Adrenal gland (tissue), 12 donors: ENCODE measurements around the gene AK8. TPM values are rescaled to one million over a fixed set of nuclear protein-coding genes. Genes with fewer than 3 reads are reported as not detected.

ENCODE experiments used
- DNase-seq, 7 donors: peaks; one replicate each; pipeline ENCODE4 v3.0.0-alpha.2; 2019 to 2020
- H3K27ac ChIP-seq, 5 donors: fragments of 200-600 bp; sonication (generic) in 4 of 5; 1 replicate in 3 of 5; 2 replicates in 2 of 5; pipeline versions ENCODE4 v1.5.1 to v1.8.0; 2016 to 2020; ENCODE audit warnings: mild to moderate bottlenecking in 1 of 5
- H3K27me3 ChIP-seq: fragments of 200-600 bp; 2 replicates; pipeline ENCODE4 v1.8.0; 2021
- H3K36me3 ChIP-seq, 2 donors: fragments of 200-600 bp; replicated peaks in 1 of 2; 1 replicate in 1 of 2; 2 replicates in 1 of 2; pipeline versions ENCODE4 v1.5.1 to v1.8.0; 2018 to 2022
- H3K4me1 ChIP-seq, 2 donors: fragments of 200-600 bp; replicated peaks in 1 of 2; 1 replicate in 1 of 2; 2 replicates in 1 of 2; pipeline versions ENCODE4 v1.5.1 to v1.8.0; 2018 to 2021
- H3K4me3 ChIP-seq, 4 donors: fragments of 200-600 bp; sonication (generic) in 3 of 4; one replicate each; pipeline ENCODE4 v1.5.1; 2016 to 2018
- H3K9me3 ChIP-seq, 3 donors: fragments of 200-600 bp; sonication (generic) in 1 of 3; replicated peaks in 1 of 3; 1 replicate in 2 of 3; 2 replicates in 1 of 3; pipeline versions ENCODE4 v1.5.1 to v1.8.0; 2016 to 2021
- POLR2A ChIP-seq, 2 donors: fragments of 450-650 bp; IDR thresholded peaks; one replicate each; pipeline ENCODE4 v1.6.1; 2017; ENCODE audit warnings: antibody characterized with exemption in 2 of 2, mild to moderate bottlenecking in 2 of 2, moderate library complexity in 1 of 2
- WGBS, 4 donors: extraction: QIAGEN DNeasy Blood & Tissue Kit in 2 of 4; methylation state at CpG; one replicate each; pipeline versions ENCODE4 v1.1.5 to v1.1.7; 2013 to 2017; 5-methylcytosine and 5-hydroxymethylcytosine counted together
- intact Hi-C, 2 donors: fragments of 100-400 bp; cut with DNase I; formaldehyde crosslinking; loops; one replicate each; pipeline versions ENCODE4 v1.14.1 to v1.15.0; 2022 to 2023
- polyA plus RNA-seq, 3 donors: library from polyadenylated mRNA; stranded (reverse); fragments of 200-250 nt in 2 of 3; fragments of 350-450 nt in 1 of 3; fragmentation: Illumina TruSeq in 1 of 3; extraction: RNeasy Lipid Tissue Mini Kit (QIAGEN cat#74804) in 1 of 3; gene quantifications; one replicate each; pipeline ENCODE4 v1.2.3, GENCODE V29; 2013 to 2014
- total RNA-seq, 9 donors: library from RNA; depleted of rRNA in 4 of 9; stranded (reverse); fragments of >200 nt in 4 of 9; fragments of 120-200 nt in 1 of 9; fragmentation: NEBNext Ultra II Directional in 1 of 9; extraction: Animal tissue kit (Norgen Biotek cat#: 25700) in 1 of 9; gene quantifications; one replicate each; pipeline versions ENCODE4 v1.1.0 to v1.2.4, GENCODE V29; 2013 to 2023
- TF ChIP-seq, protein P1 (sequence below), 6 experiments: fragments of 450-650 bp in 4 of 6; fragments of 200-600 bp in 2 of 6; sonication (generic) in 1 of 6; IDR thresholded peaks; 1 replicate in 5 of 6; 2 replicates in 1 of 6; pipeline versions ENCODE4 v1.5.1 to v1.8.0; 2016 to 2021; ENCODE audit warnings: antibody characterized with exemption in 6 of 6, mild to moderate bottlenecking in 2 of 6, moderate library complexity in 1 of 6
- donor health status: healthy with polysubstance abuse.
- donor health status: Bipolar disorder and iron deficiency.
- donor health status: DM: yes; HTN: yes; CAD: no.
- donor health status: DM: no; HTN: no; CAD: no.
- donor health status: DM: no; HTN: no; CAD: no.
- donor health status: DM: yes; HTN: yes; CAD: no.

AK8 gene
- total and polyA plus RNA-seq, 12 donors: 0.69 to 6.0 (median 1.5) TPM

- Histone ChIP-seq H3K27me3 (no peaks in the 10 kb centered on the region), H3K36me3 (no peaks in the 10 kb centered on the region), H3K9me3 (no peaks in the 10 kb centered on the region), H3K4me3 (no peak overlapping the region), H3K4me1 (no peaks in the 10 kb centered on the region), H3K27ac (no peak overlapping the region)
- TF ChIP-seq, protein P1, sequence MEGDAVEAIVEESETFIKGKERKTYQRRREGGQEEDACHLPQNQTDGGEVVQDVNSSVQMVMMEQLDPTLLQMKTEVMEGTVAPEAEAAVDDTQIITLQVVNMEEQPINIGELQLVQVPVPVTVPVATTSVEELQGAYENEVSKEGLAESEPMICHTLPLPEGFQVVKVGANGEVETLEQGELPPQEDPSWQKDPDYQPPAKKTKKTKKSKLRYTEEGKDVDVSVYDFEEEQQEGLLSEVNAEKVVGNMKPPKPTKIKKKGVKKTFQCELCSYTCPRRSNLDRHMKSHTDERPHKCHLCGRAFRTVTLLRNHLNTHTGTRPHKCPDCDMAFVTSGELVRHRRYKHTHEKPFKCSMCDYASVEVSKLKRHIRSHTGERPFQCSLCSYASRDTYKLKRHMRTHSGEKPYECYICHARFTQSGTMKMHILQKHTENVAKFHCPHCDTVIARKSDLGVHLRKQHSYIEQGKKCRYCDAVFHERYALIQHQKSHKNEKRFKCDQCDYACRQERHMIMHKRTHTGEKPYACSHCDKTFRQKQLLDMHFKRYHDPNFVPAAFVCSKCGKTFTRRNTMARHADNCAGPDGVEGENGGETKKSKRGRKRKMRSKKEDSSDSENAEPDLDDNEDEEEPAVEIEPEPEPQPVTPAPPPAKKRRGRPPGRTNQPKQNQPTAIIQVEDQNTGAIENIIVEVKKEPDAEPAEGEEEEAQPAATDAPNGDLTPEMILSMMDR (IDR thresholded peaks at IDR 0.05): no peak
- no peak for TF ChIP-seq POLR2A (IDR thresholded peaks at IDR 0.05)
- intact Hi-C loops: no loop called here
- WGBS, 4 donors: 70 to 87% (median 84%) methylated on average over 12 to 13 of the region's 13 CpGs
- peak in 1 of 7 donors; percentile 41 for DNase-seq
These were observed 71.2 kb downstream of the AK8 start for GRCh38 chr9:132806723-132807421.

- intact Hi-C loops: no loop called here
- H3K27me3 ChIP-seq: no peaks in the 10 kb centered on the region
- WGBS, 4 donors: 61 to 70% (median 66%) methylated on average over 9 of the region's 9 CpGs
- no peak for DNase-seq
- TF ChIP-seq, protein P1 (IDR thresholded peaks at IDR 0.05): no peak
- TF ChIP-seq POLR2A (IDR thresholded peaks at IDR 0.05): no peak
- H3K36me3 ChIP-seq: no peaks in the 10 kb centered on the region
- H3K4me3 ChIP-seq: no peak overlapping the region
- no peaks in the 10 kb centered on the region for H3K9me3 ChIP-seq
- H3K27ac ChIP-seq: no peak overlapping the region
- no peaks in the 10 kb centered on the region for H3K4me1 ChIP-seq
These were observed 71.8 kb downstream of the AK8 start for GRCh38 chr9:132806306-132806705.

GRCh38 chr9:132804576-132805295 lies 73.3 kb downstream of the AK8 start:
- DNase-seq: peak in 1 of 7 donors; percentile 37
- Histone ChIP-seq H3K9me3 (no peaks in the 10 kb centered on the region), H3K36me3 (no peaks in the 10 kb centered on the region), H3K27me3 (no peaks in the 10 kb centered on the region), H3K27ac (no peak overlapping the region), H3K4me1 (peaks cover 0 to 3% of the 10 kb centered on the region in 2 donors), H3K4me3 (no peak overlapping the region)
- no peak for TF ChIP-seq POLR2A (IDR thresholded peaks at IDR 0.05)
- TF ChIP-seq, protein P1 (IDR thresholded peaks at IDR 0.05): no peak
- intact Hi-C loops: loop anchor here in 1 of 2 donors (5.0 kb wide), 2 partner anchors 227 to 297 kb away; no protein-coding TSS in a partner anchor
- 60 to 70% (median 68%) methylated on average over 17 to 20 of the region's 20 CpGs for WGBS, 4 donors

GRCh38 chr9:132802121-132802795 lies 75.8 kb downstream of the AK8 start:
- Histone ChIP-seq H3K9me3 (no peaks in the 10 kb centered on the region), H3K4me3 (no peak overlapping the region), H3K27ac (no peak overlapping the region), H3K27me3 (no peaks in the 10 kb centered on the region), H3K4me1 (peaks cover 4 to 21% of the 10 kb centered on the region in 2 donors), H3K36me3 (no peaks in the 10 kb centered on the region)
- WGBS, 4 donors: 49 to 81% (median 72%) methylated on average over 13 to 17 of the region's 17 CpGs
- peak in 1 of 7 donors; percentile 42 for DNase-seq
- intact Hi-C loops: loop anchor here in 1 of 2 donors (5.0 kb wide), 2 partner anchors 225 to 295 kb away; no protein-coding TSS in a partner anchor
- no peak for TF ChIP-seq POLR2A (IDR thresholded peaks at IDR 0.05)
